Neural progenitor cell (in vitro differentiated cells): ENCODE results near the gene CNTN2.

ENCODE experiments used
- EZH2 ChIP-seq: fragments of 200-600 bp; sonication (generic); IDR thresholded peaks from 2 replicates; pipeline ENCODE4 v1.6.1; 2017; ENCODE audit warnings: antibody characterized with exemption, mild to moderate bottlenecking, moderate library complexity
- TF ChIP-seq, protein P1 (sequence below): fragments of 200-600 bp; sonication (generic); IDR thresholded peaks from 2 replicates; pipeline ENCODE4 v1.5.1; 2017; ENCODE audit warnings: antibody characterized with exemption, mild to moderate bottlenecking

DNA sequence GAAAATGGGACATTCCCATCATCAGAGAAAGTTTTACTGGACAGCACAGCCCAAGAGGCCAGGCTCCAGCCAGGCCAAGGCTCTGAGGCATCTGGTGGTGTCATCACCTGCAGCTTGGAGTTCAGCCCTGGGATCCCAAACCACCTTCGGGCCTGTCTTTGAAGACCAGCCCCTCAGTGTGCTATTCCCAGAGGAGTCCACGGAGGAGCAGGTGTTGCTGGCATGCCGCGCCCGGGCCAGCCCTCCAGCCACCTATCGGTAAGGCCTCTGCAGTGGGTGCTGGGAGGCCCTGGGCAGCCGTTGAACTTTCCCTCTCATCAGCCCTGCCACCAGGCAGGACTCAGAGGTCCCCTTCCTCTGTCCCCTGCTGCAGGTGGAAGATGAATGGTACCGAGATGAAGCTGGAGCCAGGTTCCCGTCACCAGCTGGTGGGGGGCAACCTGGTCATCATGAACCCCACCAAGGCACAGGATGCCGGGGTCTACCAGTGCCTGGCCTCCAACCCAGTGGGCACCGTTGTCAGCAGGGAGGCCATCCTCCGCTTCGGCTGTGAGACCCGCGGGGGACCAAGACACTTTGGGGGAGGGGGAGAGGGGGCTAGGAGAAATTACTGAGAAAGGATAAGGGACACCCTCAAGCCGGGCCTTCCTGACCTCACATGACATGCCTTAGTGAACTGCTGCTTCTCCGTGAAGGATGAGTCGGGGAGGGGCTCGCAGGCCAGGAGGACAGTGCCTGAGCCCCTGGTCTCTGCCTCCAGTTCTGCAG lies 15.0 kb downstream of the CNTN2 start:
- TF ChIP-seq, protein P1, sequence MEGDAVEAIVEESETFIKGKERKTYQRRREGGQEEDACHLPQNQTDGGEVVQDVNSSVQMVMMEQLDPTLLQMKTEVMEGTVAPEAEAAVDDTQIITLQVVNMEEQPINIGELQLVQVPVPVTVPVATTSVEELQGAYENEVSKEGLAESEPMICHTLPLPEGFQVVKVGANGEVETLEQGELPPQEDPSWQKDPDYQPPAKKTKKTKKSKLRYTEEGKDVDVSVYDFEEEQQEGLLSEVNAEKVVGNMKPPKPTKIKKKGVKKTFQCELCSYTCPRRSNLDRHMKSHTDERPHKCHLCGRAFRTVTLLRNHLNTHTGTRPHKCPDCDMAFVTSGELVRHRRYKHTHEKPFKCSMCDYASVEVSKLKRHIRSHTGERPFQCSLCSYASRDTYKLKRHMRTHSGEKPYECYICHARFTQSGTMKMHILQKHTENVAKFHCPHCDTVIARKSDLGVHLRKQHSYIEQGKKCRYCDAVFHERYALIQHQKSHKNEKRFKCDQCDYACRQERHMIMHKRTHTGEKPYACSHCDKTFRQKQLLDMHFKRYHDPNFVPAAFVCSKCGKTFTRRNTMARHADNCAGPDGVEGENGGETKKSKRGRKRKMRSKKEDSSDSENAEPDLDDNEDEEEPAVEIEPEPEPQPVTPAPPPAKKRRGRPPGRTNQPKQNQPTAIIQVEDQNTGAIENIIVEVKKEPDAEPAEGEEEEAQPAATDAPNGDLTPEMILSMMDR, result no peak
- no peak for TF ChIP-seq EZH2
